Stimulated activated CD4-positive, alpha-beta T cell treated with anti-CD3 and anti-CD28 coated beads, Interleukin-1b, Interleukin-23, amount 100 ng/mL, for 4 hours (primary cell): ENCODE measurements around the gene SCD5.
"Not testable (repeated sequence)": the region's sequence is repeated elsewhere in the genome, so short reads cannot be mapped to it uniquely, and the experiment has no call there.

Source experiments
- DNase-seq, 2 donors: peaks; one replicate each; pipeline ENCODE4 v3.0.0-alpha.2; 2020; ENCODE audit warnings: low read depth in 2 of 2

The SCD5 gene

GRCh38 chr4:82798168-82799005 lies at the start of gene SCD5:
Gene SCD5 (minus strand): TSS chr4:82798796. CDS start chr4:82798537, 259 bp downstream.
- peak in 1 of 2 donors; percentile 39 for DNase-seq

- no peak for DNase-seq
Observed at GRCh38 chr4:82842593-82842992, 44.0 kb upstream of the SCD5 start.

- DNase-seq: no peak
Observed at GRCh38 chr4:82839624-82840023, 41.0 kb upstream of the SCD5 start.

- DNase-seq: no peak
Observed at GRCh38 chr4:82833696-82834313, 35.2 kb upstream of the SCD5 start.

- DNase-seq: not testable (repeated sequence)
Observed at GRCh38 chr4:82833060-82833459, 34.5 kb upstream of the SCD5 start.

GRCh38 chr4:82825425-82825824 lies 26.8 kb upstream of the SCD5 start:
- no peak for DNase-seq

GRCh38 chr4:82823062-82823461 lies 24.5 kb upstream of the SCD5 start:
- no peak for DNase-seq

- no peak for DNase-seq
Observed at GRCh38 chr4:82820689-82821088, 22.1 kb upstream of the SCD5 start.

GRCh38 chr4:82818664-82819662 lies 20.4 kb upstream of the SCD5 start:
- DNase-seq: no peak

- not testable (repeated sequence) for DNase-seq
Observed at GRCh38 chr4:82816874-82817273, 18.3 kb upstream of the SCD5 start.

- DNase-seq: no peak
Observed at GRCh38 chr4:82814034-82814433, 15.4 kb upstream of the SCD5 start.

- DNase-seq: no peak
Observed at GRCh38 chr4:82811838-82812341, 13.3 kb upstream of the SCD5 start.

- no peak for DNase-seq
Observed at GRCh38 chr4:82811392-82811791, 12.8 kb upstream of the SCD5 start.

- DNase-seq: no peak
Observed at GRCh38 chr4:82810176-82810575, 11.6 kb upstream of the SCD5 start.

GRCh38 chr4:82809619-82810018 lies 11.0 kb upstream of the SCD5 start:
- no peak for DNase-seq

- no peak for DNase-seq
Observed at GRCh38 chr4:82803746-82804145, 5.2 kb upstream of the SCD5 start.

GRCh38 chr4:82802911-82803310 lies 4.3 kb upstream of the SCD5 start:
- DNase-seq: no peak

- DNase-seq: no peak
Observed at GRCh38 chr4:82801910-82802521, 3.4 kb upstream of the SCD5 start.

- DNase-seq: no peak
Observed at GRCh38 chr4:82799006-82799881, 648 bp upstream of the SCD5 start.

GRCh38 chr4:82797405-82798111 lies 1.0 kb downstream of the SCD5 start:
- peak in 1 of 2 donors; percentile 5 for DNase-seq
